ENCODE measurements around the gene RASEF. TPM values are rescaled to one million over a fixed set of nuclear protein-coding genes. Genes with fewer than 3 reads are reported as not detected.

RASEF gene
- total RNA-seq, 1 experiment from 2014 or later, result 12.6 TPM

GRCh38 chr9:82989929-82990328 is 73.0 kb downstream of the RASEF start:
- Histone ChIP-seq H3K9me3 (replicated peaks) (no peaks in the 10 kb centered on the region), H3K36me3 (no peaks in the 10 kb centered on the region; the same call in 1 of the 2 replicates), H3K4me1 (peaks cover 11% of the 10 kb centered on the region), H3K4me3 (no peak overlapping the region), H3K27ac (no peak overlapping the region), H3K27me3 (no peaks in the 10 kb centered on the region)
- no peak for DNase-seq

DNA sequence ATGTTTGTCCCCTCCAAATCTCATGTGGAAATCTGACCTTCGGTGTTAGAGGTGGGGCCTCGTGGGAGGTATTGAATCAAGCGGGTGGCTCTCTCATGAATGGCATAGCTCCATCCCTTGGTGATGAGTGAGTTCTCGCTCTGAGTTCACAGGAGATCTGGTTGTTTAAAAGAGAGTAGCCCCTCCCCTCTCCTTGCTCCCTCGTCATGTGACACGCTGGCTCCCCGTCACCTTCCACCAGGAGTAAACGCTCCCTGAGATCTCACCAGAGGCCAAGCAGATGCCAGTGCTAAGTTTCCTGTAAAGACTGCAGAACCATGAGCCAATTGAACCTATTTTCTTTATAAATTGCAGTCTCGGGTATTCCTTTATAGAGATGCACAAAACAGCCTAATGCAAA is 74.5 kb downstream of the RASEF start:
- no peak for DNase-seq
- Histone ChIP-seq H3K4me3 (no peak overlapping the region), H3K27me3 (no peaks in the 10 kb centered on the region), H3K4me1 (peaks cover 11% of the 10 kb centered on the region), H3K27ac (no peak overlapping the region), H3K9me3 (replicated peaks) (no peaks in the 10 kb centered on the region), H3K36me3 (no peaks in the 10 kb centered on the region; the same call in 1 of the 2 replicates)

- no peak overlapping the region for H3K4me3 ChIP-seq
- H3K36me3 ChIP-seq, result no peaks in the 10 kb centered on the region; the same call in 1 of the 2 replicates
- DNase-seq, result peak in 1 of 2 experiments; percentile 44
- no peaks in the 10 kb centered on the region for H3K27me3 ChIP-seq
- H3K9me3 ChIP-seq (replicated peaks), result no peaks in the 10 kb centered on the region
- peaks cover 18% of the 10 kb centered on the region for H3K4me1 ChIP-seq
- no peak overlapping the region for H3K27ac ChIP-seq
Observed at GRCh38 chr9:82987370-82988189, 75.4 kb downstream of the RASEF start.

DNA sequence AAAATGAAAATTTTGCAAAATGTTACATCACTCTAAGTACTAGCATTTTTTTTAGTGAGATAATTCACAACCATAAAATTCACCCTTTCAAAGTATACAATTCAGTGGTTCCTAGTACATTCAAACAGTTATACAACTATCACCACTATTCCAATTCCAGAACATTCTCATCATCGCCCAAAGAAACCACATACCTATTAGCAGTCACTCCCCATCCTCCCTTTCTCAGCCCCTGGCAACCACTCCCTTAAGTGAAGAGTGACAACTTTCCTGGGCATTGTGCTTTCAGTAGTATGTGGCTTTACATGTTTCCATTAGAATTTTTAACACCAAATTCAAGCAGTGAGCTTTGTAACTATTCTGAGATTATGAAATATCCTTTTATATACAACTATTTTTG is 81.4 kb downstream of the RASEF start:
- Histone ChIP-seq H3K27ac (no peak overlapping the region), H3K9me3 (replicated peaks) (no peaks in the 10 kb centered on the region), H3K4me3 (no peak overlapping the region), H3K27me3 (no peaks in the 10 kb centered on the region), H3K4me1 (peaks cover 14% of the 10 kb centered on the region), H3K36me3 (no peaks in the 10 kb centered on the region)
- DNase-seq, result no peak

DNA sequence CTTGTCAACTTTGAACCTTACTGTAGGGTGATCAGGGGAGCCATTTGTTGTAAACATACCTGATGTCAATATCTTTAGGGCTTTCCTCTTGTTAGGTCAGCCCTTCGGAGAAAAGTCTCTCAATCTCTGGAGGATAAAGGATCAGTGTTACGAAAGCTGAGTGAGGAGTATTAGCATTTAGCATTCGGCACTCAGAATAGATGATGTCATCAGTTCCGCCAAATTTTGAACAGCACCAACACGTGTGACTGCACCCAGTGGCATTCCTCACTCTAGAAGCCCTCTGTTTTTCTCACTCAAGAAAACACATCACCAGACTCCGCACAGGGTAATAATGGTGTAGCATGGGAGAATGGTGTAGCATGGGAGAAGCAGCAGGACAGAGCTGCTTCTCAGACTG is 87.8 kb downstream of the RASEF start:
- Histone ChIP-seq H3K4me3 (no peak overlapping the region), H3K9me3 (replicated peaks) (peaks cover 7% of the 10 kb centered on the region), H3K36me3 (no peaks in the 10 kb centered on the region), H3K27ac (no peak overlapping the region), H3K4me1 (0 out of 2 replicates have a peak, but pooled peaks cover 5% of the 10 kb centered on the region), H3K27me3 (no peaks in the 10 kb centered on the region)
- peak; percentile 30 to 50 for DNase-seq

- Histone ChIP-seq H3K27me3 (no peaks in the 10 kb centered on the region), H3K27ac (no peak overlapping the region), H3K4me3 (no peak overlapping the region), H3K9me3 (replicated peaks) (peaks cover 7% of the 10 kb centered on the region), H3K4me1 (0 out of 2 replicates have a peak, but pooled peaks cover 5% of the 10 kb centered on the region), H3K36me3 (no peaks in the 10 kb centered on the region)
- DNase-seq, result no peak
Observed at GRCh38 chr9:82972446-82972845, 90.5 kb downstream of the RASEF start.

GRCh38 chr9:82970359-82970758 is 92.6 kb downstream of the RASEF start:
- H3K27me3 ChIP-seq, result no peaks in the 10 kb centered on the region
- no peaks in the 10 kb centered on the region for H3K36me3 ChIP-seq

GRCh38 chr9:82969291-82969690 is 93.7 kb downstream of the RASEF start:
- no peak for DNase-seq
- no peak overlapping the region for H3K4me3 ChIP-seq
- peaks cover 7% of the 10 kb centered on the region for H3K9me3 ChIP-seq (replicated peaks)
- H3K4me1 ChIP-seq, result no peaks in the 10 kb centered on the region
- H3K27ac ChIP-seq, result no peak overlapping the region
- no peaks in the 10 kb centered on the region for H3K36me3 ChIP-seq
- no peaks in the 10 kb centered on the region for H3K27me3 ChIP-seq

More at GRCh38 chr9:82970359-82970758, 92.6 kb downstream of the RASEF start:
- Histone ChIP-seq H3K27ac (no peak overlapping the region), H3K9me3 (replicated peaks) (peaks cover 7% of the 10 kb centered on the region), H3K4me3 (no peak overlapping the region), H3K4me1 (0 out of 2 replicates have a peak, but pooled peaks cover 5% of the 10 kb centered on the region)
- no peak for DNase-seq

DNA sequence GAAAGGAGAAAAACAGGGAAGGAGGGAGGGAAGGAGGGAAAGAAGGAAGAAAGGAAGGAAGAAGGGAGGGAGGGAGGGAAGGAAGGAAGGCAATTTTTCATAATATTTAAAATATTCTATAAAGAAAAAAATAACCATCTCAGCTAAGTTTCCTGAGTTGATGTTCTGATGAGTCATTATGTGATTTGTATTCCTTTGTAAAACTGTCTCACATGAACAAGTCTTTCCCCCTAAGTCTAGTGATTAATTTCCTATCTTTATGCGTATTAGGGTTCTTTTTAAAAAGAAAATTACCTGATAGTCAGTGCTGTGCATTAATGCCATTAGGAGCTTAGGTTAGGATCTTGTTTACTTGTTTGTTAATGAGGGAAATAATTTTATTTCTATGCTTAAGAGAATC is 94.1 kb downstream of the RASEF start:
- H3K9me3 ChIP-seq (replicated peaks), result peaks cover 7% of the 10 kb centered on the region
- H3K4me1 ChIP-seq, result no peaks in the 10 kb centered on the region
- H3K4me3 ChIP-seq, result no peak overlapping the region
- H3K27ac ChIP-seq, result no peak overlapping the region
- no peaks in the 10 kb centered on the region for H3K36me3 ChIP-seq
- no peak for DNase-seq
- H3K27me3 ChIP-seq, result no peaks in the 10 kb centered on the region

DNA sequence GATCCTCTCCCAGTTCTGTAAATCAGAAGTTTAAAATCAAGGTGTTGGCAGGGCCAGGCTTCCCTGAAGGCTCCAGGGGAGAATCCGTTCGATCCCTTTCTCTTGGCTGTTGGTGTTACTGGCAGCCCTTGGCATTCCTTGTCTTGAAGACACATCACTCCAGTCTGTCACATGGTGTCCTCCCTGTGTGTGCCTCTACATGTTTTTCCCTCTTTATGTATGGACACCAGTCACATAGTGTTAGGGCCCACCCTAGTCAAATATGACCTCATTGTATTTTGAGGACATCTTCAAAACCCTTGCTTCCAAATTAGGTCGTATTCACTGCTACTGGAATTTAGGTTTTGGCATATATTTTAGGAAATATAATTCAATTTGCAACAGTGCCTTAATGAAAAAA is 94.6 kb downstream of the RASEF start:
- Histone ChIP-seq H3K27ac (no peak overlapping the region), H3K4me3 (no peak overlapping the region), H3K9me3 (replicated peaks) (peaks cover 7% of the 10 kb centered on the region), H3K4me1 (no peaks in the 10 kb centered on the region), H3K36me3 (no peaks in the 10 kb centered on the region), H3K27me3 (no peaks in the 10 kb centered on the region)
- no peak for DNase-seq

- Histone ChIP-seq H3K36me3 (no peaks in the 10 kb centered on the region), H3K27me3 (no peaks in the 10 kb centered on the region), H3K27ac (no peak overlapping the region), H3K4me3 (no peak overlapping the region), H3K4me1 (no peaks in the 10 kb centered on the region), H3K9me3 (replicated peaks) (no peaks in the 10 kb centered on the region)
- DNase-seq, result peak; percentile 84 to 96
Observed at GRCh38 chr9:82961504-82962125, 101.3 kb downstream of the RASEF start.

DNA sequence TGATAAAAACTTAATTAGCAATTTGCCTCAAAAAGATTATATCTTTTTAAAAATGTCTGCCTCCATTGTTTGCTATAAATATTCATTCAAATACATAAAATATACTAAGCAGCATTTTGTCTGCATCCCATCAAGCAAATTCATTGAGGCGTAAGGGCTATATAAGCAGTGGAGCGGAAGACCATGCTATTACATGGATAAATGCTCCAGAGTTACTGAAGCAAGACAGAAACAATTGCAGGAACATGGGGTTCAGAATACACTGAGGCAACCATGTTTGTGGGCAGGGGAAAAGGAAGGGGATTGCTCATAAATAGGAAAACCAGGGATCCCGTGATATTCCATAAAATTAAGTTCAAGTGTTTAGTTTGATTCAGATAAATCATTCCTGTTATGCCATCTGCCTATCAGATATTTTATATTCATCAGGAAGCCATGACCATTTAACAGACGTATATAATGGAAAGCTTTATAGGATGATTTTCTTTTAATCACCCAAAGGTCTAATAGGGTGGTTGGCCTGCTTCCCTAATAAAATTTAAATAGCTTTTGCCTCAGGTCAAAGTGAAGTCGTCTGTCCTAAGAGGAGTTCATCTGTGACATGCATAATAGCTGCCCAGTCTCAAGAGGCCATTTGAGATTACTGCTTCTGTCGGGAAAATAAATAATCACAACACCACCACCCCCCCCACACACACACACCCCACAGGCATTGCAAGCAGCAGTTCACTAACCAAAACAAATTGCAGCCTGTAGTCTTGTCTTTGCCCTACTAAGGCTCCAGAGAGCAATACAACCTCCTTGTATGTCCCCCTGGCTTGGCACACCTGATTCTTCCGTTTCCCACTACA is 105.2 kb downstream of the RASEF start:
- H3K4me3 ChIP-seq, result no peak overlapping the region
- H3K36me3 ChIP-seq, result no peaks in the 10 kb centered on the region
- peak in 1 of 2 experiments; percentile 17 for DNase-seq
- no peaks in the 10 kb centered on the region for H3K9me3 ChIP-seq (replicated peaks)
- H3K27me3 ChIP-seq, result no peaks in the 10 kb centered on the region
- no peak overlapping the region for H3K27ac ChIP-seq
- no peaks in the 10 kb centered on the region; the same call in 1 of the 2 replicates for H3K4me1 ChIP-seq

DNA sequence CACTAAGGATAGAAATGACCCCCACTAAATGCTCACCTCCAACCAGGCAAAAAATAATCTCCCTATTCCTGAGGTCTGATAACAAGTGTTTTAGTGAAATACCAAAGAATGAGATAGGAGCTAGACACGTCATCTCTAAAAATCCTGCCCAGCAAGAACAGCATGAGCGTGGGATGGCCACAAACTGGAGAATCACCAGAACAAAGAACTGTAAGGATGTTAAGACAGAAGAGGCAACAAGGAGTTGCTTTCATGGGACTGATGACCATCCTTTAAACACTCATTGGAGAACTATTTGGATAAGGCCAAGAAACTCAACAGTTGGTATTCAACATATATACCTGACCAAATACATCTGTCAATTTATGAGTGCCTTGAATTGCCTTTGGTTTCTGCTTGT is 113.7 kb downstream of the RASEF start:
- Histone ChIP-seq H3K4me1 (peaks cover 5% of the 10 kb centered on the region; the same call in 1 of the 2 replicates), H3K36me3 (no peaks in the 10 kb centered on the region), H3K27ac (no peak overlapping the region), H3K9me3 (replicated peaks) (no peaks in the 10 kb centered on the region), H3K27me3 (no peaks in the 10 kb centered on the region), H3K4me3 (no peak overlapping the region)
- DNase-seq, result no peak

GRCh38 chr9:82940376-82940775 is 122.6 kb downstream of the RASEF start:
- Histone ChIP-seq H3K27me3 (no peaks in the 10 kb centered on the region), H3K27ac (no peak overlapping the region), H3K9me3 (replicated peaks) (no peaks in the 10 kb centered on the region), H3K4me1 (no peaks in the 10 kb centered on the region; the same call in 1 of the 2 replicates), H3K4me3 (no peak overlapping the region), H3K36me3 (no peaks in the 10 kb centered on the region)
- DNase-seq, result no peak

GRCh38 chr9:82939451-82939850 is 123.5 kb downstream of the RASEF start:
- Histone ChIP-seq H3K36me3 (no peaks in the 10 kb centered on the region), H3K4me3 (no peak overlapping the region), H3K9me3 (replicated peaks) (no peaks in the 10 kb centered on the region), H3K27ac (no peak overlapping the region), H3K4me1 (peaks cover 7% of the 10 kb centered on the region; the same call in 1 of the 2 replicates), H3K27me3 (no peaks in the 10 kb centered on the region)
- no peak for DNase-seq

Data from SJCRH30 (cell line).